Right lobe of liver (tissue), 4 donors: ENCODE results near the gene EIPR1.

Source experiments
- POLR2A ChIP-seq: fragments of 450-650 bp; IDR thresholded peaks from one replicate; pipeline ENCODE4 v1.6.1; 2017; ENCODE audit warnings: antibody characterized with exemption, mild to moderate bottlenecking
- TF ChIP-seq, protein P1 (sequence below), 4 donors: fragments of 200-600 bp in 3 of 4; fragments of 450-650 bp in 1 of 4; IDR thresholded peaks; one replicate each; pipeline versions ENCODE4 v1.5.1 to v1.8.0; 2016 to 2022; ENCODE audit warnings: antibody characterized with exemption in 4 of 4, mild to moderate bottlenecking in 2 of 4
- donor health status: DM: no; HTN: no; CAD: no.
- donor health status: DM: no; HTN: no; CAD: no.
- donor health status: DM: no; HTN: yes; CAD: no.

GRCh38 chr2:3222636-3223035 lies 155.0 kb downstream of the EIPR1 start:
- TF ChIP-seq POLR2A: no peak
- TF ChIP-seq, protein P1, sequence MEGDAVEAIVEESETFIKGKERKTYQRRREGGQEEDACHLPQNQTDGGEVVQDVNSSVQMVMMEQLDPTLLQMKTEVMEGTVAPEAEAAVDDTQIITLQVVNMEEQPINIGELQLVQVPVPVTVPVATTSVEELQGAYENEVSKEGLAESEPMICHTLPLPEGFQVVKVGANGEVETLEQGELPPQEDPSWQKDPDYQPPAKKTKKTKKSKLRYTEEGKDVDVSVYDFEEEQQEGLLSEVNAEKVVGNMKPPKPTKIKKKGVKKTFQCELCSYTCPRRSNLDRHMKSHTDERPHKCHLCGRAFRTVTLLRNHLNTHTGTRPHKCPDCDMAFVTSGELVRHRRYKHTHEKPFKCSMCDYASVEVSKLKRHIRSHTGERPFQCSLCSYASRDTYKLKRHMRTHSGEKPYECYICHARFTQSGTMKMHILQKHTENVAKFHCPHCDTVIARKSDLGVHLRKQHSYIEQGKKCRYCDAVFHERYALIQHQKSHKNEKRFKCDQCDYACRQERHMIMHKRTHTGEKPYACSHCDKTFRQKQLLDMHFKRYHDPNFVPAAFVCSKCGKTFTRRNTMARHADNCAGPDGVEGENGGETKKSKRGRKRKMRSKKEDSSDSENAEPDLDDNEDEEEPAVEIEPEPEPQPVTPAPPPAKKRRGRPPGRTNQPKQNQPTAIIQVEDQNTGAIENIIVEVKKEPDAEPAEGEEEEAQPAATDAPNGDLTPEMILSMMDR (IDR thresholded peaks at IDR 0.05): no peak
